DND-41 (cell line): ENCODE measurements around the gene ANKMY1.

Experiments
- CTCF ChIP-seq: IDR thresholded peaks from 2 replicates; pipeline ENCODE4 v1.5.1; 2012; ENCODE audit warnings: borderline replicate concordance, low read length, moderate library complexity, mild to moderate bottlenecking; ENCODE audit not compliant: poor library complexity, severe bottlenecking; ENCODE audit errors: extremely low read depth
- EZH2 ChIP-seq: IDR thresholded peaks from 3 replicates; pipeline ENCODE4 v1.6.1; 2012; ENCODE audit warnings: borderline replicate concordance, low read depth, mild to moderate bottlenecking, moderate library complexity, low read length, inconsistent platforms; ENCODE audit not compliant: severe bottlenecking

DNA sequence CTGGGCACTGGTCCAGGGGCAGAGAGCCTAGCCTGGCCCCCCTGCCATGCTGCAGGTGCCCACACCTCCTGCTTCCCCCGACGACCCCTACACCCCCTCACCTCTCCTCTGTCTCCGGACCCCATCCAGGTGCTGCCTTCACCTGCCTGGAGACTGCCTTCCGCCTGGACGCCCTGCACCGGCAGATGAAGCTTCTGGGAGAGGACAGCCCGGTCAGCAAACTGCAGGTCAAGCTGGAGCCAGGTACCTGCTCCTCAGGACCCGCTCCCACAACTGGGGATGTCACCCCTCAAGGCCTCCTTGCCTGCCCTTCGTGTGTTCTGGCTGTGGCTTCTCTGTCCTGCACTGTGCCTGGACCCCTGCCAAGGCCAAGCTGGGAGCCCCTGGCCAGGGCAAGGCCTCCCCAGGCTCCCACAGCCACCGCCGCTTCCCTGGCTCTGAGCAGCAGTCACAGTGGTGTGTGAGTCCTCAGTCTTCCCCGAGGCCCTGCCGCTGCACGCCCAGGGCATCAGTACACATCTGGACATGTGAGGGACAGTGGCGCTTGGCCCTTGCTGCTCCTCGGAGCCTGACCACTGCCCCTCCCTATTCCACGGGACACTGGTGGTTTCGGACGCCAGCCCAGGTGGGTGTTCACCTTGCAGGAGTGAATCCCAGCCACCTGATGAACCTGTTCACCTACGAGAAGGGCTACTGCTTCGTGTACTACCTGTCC lies 16.8 kb upstream of the ANKMY1 start:
- TF ChIP-seq CTCF = no peak
- TF ChIP-seq EZH2 = no peak
